Hepatocyte (in vitro differentiated cells): ENCODE measurements around the gene PHLDB1.

Experiments used
- EZH2phosphoT487 ChIP-seq: fragments of 200-600 bp; sonication (generic); IDR thresholded peaks from one replicate; pipeline ENCODE4 v1.6.1; 2018; ENCODE audit warnings: antibody characterized with exemption, mild to moderate bottlenecking, low read depth, moderate library complexity; ENCODE audit not compliant: unreplicated experiment, severe bottlenecking
- TF ChIP-seq, protein P1 (sequence below): fragments of 200-600 bp; sonication (generic); IDR thresholded peaks from 2 replicates; pipeline ENCODE4 v1.5.1; 2016; ENCODE audit warnings: antibody characterized with exemption, mild to moderate bottlenecking; ENCODE audit not compliant: poor library complexity

DNA sequence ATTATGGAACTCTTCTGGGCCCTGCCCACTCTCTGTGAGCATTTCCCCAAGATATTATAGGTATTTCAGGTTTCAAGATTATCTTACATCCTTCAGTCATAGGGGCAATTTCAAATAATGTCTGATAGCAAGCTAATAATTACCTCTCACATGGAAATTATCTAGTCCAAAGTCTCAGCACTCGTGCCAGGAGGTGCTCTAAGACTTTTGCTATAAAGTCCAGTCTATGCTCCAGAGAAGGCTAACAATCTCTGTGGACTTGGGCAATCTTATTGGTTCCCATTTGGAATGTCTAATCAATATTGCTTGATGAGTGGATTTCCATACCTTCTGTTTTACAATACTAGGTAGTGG, 66.6 kb downstream of the PHLDB1 start:
- TF ChIP-seq, protein P1, sequence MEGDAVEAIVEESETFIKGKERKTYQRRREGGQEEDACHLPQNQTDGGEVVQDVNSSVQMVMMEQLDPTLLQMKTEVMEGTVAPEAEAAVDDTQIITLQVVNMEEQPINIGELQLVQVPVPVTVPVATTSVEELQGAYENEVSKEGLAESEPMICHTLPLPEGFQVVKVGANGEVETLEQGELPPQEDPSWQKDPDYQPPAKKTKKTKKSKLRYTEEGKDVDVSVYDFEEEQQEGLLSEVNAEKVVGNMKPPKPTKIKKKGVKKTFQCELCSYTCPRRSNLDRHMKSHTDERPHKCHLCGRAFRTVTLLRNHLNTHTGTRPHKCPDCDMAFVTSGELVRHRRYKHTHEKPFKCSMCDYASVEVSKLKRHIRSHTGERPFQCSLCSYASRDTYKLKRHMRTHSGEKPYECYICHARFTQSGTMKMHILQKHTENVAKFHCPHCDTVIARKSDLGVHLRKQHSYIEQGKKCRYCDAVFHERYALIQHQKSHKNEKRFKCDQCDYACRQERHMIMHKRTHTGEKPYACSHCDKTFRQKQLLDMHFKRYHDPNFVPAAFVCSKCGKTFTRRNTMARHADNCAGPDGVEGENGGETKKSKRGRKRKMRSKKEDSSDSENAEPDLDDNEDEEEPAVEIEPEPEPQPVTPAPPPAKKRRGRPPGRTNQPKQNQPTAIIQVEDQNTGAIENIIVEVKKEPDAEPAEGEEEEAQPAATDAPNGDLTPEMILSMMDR, result no peak
- TF ChIP-seq EZH2phosphoT487, result no peak
